GM21360 (cell line): Measurements from ENCODE around the gene HOXC11.

Source experiments
- ATAC-seq: cut with Tn5 transposase; IDR thresholded peaks from one replicate; pipeline ENCODE4 v1.9.1; 2021; ENCODE audit warnings: mild to moderate bottlenecking, moderate library complexity; ENCODE audit not compliant: unreplicated experiment

Gene HOXC11

GRCh38 chr12:53983568-53983949 is 10.6 kb downstream of the HOXC11 start:
- no peak for ATAC-seq

GRCh38 chr12:53983950-53984572 is 11.1 kb downstream of the HOXC11 start:
- ATAC-seq = no peak

GRCh38 chr12:53984901-53985691 is 12.2 kb downstream of the HOXC11 start, which contains the start of gene HOXC10:
TSS of gene HOXC10 (plus strand) at chr12:53985146. CDS start at chr12:53985260, 114 bp downstream.
- peak; percentile 56 for ATAC-seq

GRCh38 chr12:53985692-53985993 is 12.7 kb downstream of the HOXC11 start:
- no peak for ATAC-seq

- ATAC-seq = no peak
These were observed 13.2 kb downstream of the HOXC11 start for GRCh38 chr12:53985994-53986685.

- ATAC-seq = no peak
These were observed 14.0 kb downstream of the HOXC11 start for GRCh38 chr12:53986686-53987483.

- no peak for ATAC-seq
These were observed 14.9 kb downstream of the HOXC11 start for GRCh38 chr12:53987787-53988230.

- ATAC-seq = no peak
These were observed 15.8 kb downstream of the HOXC11 start for GRCh38 chr12:53988541-53989226.

GRCh38 chr12:53989227-53990113 is 16.5 kb downstream of the HOXC11 start:
- peak; percentile 32 for ATAC-seq

- no peak for ATAC-seq
These were observed 17.6 kb downstream of the HOXC11 start for GRCh38 chr12:53990311-53991076.

- no peak for ATAC-seq
These were observed 18.1 kb downstream of the HOXC11 start for GRCh38 chr12:53991077-53991460.

- no peak for ATAC-seq
These were observed 19.5 kb downstream of the HOXC11 start for GRCh38 chr12:53992377-53992889.

GRCh38 chr12:53993162-53994008 is 20.5 kb downstream of the HOXC11 start:
- no peak for ATAC-seq

- ATAC-seq = no peak
These were observed 21.0 kb downstream of the HOXC11 start for GRCh38 chr12:53994009-53994263.

GRCh38 chr12:53994264-53995001 is 21.5 kb downstream of the HOXC11 start:
- no peak for ATAC-seq

GRCh38 chr12:53995002-53995377 is 22.1 kb downstream of the HOXC11 start:
- no peak for ATAC-seq
